CD8-positive, alpha-beta memory T cell (primary cell): ENCODE results near the gene CCDC93. TPM values are rescaled to one million over a fixed set of nuclear protein-coding genes. Genes with fewer than 3 reads are reported as not detected.
A peak's percentile ranks its signal among the peaks of the same experiment; 100 is the strongest.

Experiments
- CTCF ChIA-PET: fragments of 350-600 bp; sonication (Branson Sonifier 250); formaldehyde crosslinking; loops from one replicate; lab custom pipeline; 2021; ENCODE audit warnings: antibody characterized with exemption; lab: Charles Lee
- POLR2A ChIA-PET: fragments of 350-600 bp; sonication (Branson Sonifier 250); formaldehyde crosslinking; loops from one replicate; lab custom pipeline; 2021; ENCODE audit warnings: antibody characterized with exemption; lab: Charles Lee
- DNase-seq, 5 donors: peaks; one replicate each; pipeline versions ENCODE4 v3.0.0 to v3.0.0-alpha.2; 2020 to 2022; ENCODE audit warnings: mixed read lengths in 1 of 5
- H3K27ac ChIP-seq: one replicate; pipeline ENCODE4 v1.7.0; 2013; ENCODE audit warnings: low read depth, mild to moderate bottlenecking, low read length, moderate library complexity
- H3K27me3 ChIP-seq: 2 replicates; pipeline ENCODE4 v1.7.0; 2013; ENCODE audit warnings: low read length, mild to moderate bottlenecking; ENCODE audit not compliant: insufficient read depth, poor library complexity, severe bottlenecking
- H3K36me3 ChIP-seq: 2 replicates; pipeline ENCODE4 v1.7.0; 2013; ENCODE audit warnings: mild to moderate bottlenecking, low read length, moderate library complexity; ENCODE audit not compliant: insufficient read depth
- H3K4me1 ChIP-seq: 2 replicates; pipeline ENCODE4 v1.7.0; 2013; ENCODE audit warnings: mild to moderate bottlenecking, low read length, moderate library complexity; ENCODE audit not compliant: insufficient read depth
- H3K4me3 ChIP-seq: 2 replicates; pipeline ENCODE4 v1.7.0; 2013; ENCODE audit warnings: mild to moderate bottlenecking, low read length
- H3K9me3 ChIP-seq: 2 replicates; pipeline ENCODE4 v1.7.0; 2013; ENCODE audit warnings: mild to moderate bottlenecking, low read length
- H3K27ac Mint-ChIP-seq, 8 donors: one replicate each; pipeline ENCODE4 v1.8.0; 2020 to 2021; ENCODE audit warnings: mixed read lengths in 8 of 8, mild to moderate bottlenecking in 6 of 8, inconsistent platforms in 3 of 8, moderate library complexity in 3 of 8
- H3K27me3 Mint-ChIP-seq, 2 donors: one replicate each; pipeline ENCODE4 v1.8.0; 2020 to 2021; ENCODE audit warnings: mixed read lengths in 2 of 2, mild to moderate bottlenecking in 1 of 2, moderate library complexity in 1 of 2
- H3K36me3 Mint-ChIP-seq, 3 donors: one replicate each; pipeline ENCODE4 v1.8.0; 2020 to 2021; ENCODE audit warnings: mixed read lengths in 3 of 3, inconsistent platforms in 1 of 3, mild to moderate bottlenecking in 1 of 3
- H3K4me1 Mint-ChIP-seq, 3 donors: one replicate each; pipeline ENCODE4 v1.8.0; 2020 to 2021; ENCODE audit warnings: mixed read lengths in 3 of 3, inconsistent platforms in 1 of 3, mild to moderate bottlenecking in 1 of 3
- H3K4me3 Mint-ChIP-seq, 7 donors: one replicate each; pipeline ENCODE4 v1.8.0; 2020 to 2021; ENCODE audit warnings: mixed read lengths in 7 of 7, mild to moderate bottlenecking in 6 of 7, moderate library complexity in 4 of 7, inconsistent platforms in 2 of 7
- H3K9me3 Mint-ChIP-seq, 5 donors: one replicate each; pipeline ENCODE4 v1.8.0; 2020 to 2022; ENCODE audit warnings: mixed read lengths in 5 of 5, mild to moderate bottlenecking in 3 of 5, moderate library complexity in 2 of 5, inconsistent platforms in 1 of 5
- polyA plus RNA-seq: library from polyadenylated mRNA; unstranded; fragments of 300-500 nt; fragmentation: Illumina TruSeq; gene quantifications from one replicate; pipeline ENCODE4 v1.2.3, GENCODE V29; 2021
- total RNA-seq, 2 experiments: library from RNA; stranded (reverse); gene quantifications; one replicate each; pipeline ENCODE4 v1.2.3, GENCODE V29; 2021

CCDC93 gene
- total and polyA plus RNA-seq, 3 experiments from 2014 or later, result 8.7 to 33.5 (median 32.7) TPM

GRCh38 chr2:117945296-117945695, 68.6 kb downstream of the CCDC93 start:
- H3K27ac ChIP-seq, result no peak overlapping the region
- no peaks in the 10 kb centered on the region for H3K4me1 Mint-ChIP-seq
- no peaks in the 10 kb centered on the region for H3K4me1 ChIP-seq
- no peak overlapping the region for H3K4me3 ChIP-seq
- no peak for DNase-seq
- no peaks in the 10 kb centered on the region for H3K9me3 Mint-ChIP-seq
- ChIA-PET POLR2A (no interaction called here), CTCF (interaction anchor here (1.1 kb wide), 1 partner anchor 131 kb away, joined by 3 read pairs; the partner anchor contains the start of gene DDX18)
- H3K36me3 ChIP-seq, result peaks cover 75% of the 10 kb centered on the region
- no peaks in the 10 kb centered on the region for H3K9me3 ChIP-seq
- peaks cover 43 to 98% (median 50%) of the 10 kb centered on the region in 3 donors for H3K36me3 Mint-ChIP-seq
- H3K4me3 Mint-ChIP-seq, result no peak overlapping the region
- H3K27ac Mint-ChIP-seq, result peak overlapping the region in 4 of 8 donors; percentile 36 to 88 (median 54)
- H3K27me3 Mint-ChIP-seq, result no peaks in the 10 kb centered on the region
- H3K27me3 ChIP-seq, result no peaks in the 10 kb centered on the region

GRCh38 chr2:117944816-117945215, 69.1 kb downstream of the CCDC93 start:
- H3K4me1 Mint-ChIP-seq, result no peaks in the 10 kb centered on the region
- ChIA-PET POLR2A (no interaction called here), CTCF (interaction anchor here (1.1 kb wide), 1 partner anchor 130 kb away, joined by 3 read pairs; the partner anchor contains the start of gene DDX18)
- peaks cover 46 to 98% (median 54%) of the 10 kb centered on the region in 3 donors for H3K36me3 Mint-ChIP-seq
- peaks cover 75% of the 10 kb centered on the region for H3K36me3 ChIP-seq
- no peak overlapping the region for H3K4me3 Mint-ChIP-seq
- no peak overlapping the region for H3K27ac Mint-ChIP-seq
- H3K27ac ChIP-seq, result no peak overlapping the region
- H3K4me1 ChIP-seq, result no peaks in the 10 kb centered on the region
- H3K9me3 Mint-ChIP-seq, result no peaks in the 10 kb centered on the region
- DNase-seq, result no peak
- no peaks in the 10 kb centered on the region for H3K27me3 ChIP-seq
- H3K4me3 ChIP-seq, result no peak overlapping the region
- no peaks in the 10 kb centered on the region for H3K9me3 ChIP-seq
- no peaks in the 10 kb centered on the region for H3K27me3 Mint-ChIP-seq

DNA sequence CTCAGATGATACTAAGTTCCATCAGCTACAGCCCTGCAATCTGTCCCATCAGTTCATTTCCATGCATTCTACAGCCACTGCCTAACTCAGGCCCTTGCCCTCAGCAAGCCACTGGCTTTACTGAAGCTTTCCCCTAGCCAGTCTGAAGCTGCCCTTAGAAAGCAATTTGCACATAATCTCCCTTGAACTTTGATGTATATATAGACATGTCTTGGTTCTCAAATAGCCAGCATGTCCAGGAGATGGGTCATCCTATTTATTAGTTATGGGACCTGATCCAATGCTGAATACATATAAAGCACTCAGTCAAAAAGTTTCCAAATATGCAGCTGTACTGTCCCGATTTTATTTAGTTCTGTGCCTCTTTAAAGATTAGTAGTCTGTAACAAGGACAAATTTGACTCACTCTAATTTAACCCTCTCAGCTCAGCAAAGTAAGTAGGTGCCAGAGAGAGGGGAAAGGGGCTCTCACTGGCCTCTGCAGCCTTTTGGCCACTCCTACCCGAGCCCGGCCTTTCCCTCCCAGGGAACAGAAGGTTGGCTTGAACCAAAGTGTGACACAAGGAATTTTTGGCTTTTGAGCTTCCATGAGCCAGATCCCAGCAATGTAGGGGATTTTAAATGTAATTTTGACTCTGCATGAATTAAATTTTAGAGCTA, 70.7 kb downstream of the CCDC93 start:
- no peaks in the 10 kb centered on the region for H3K9me3 ChIP-seq
- no peaks in the 10 kb centered on the region for H3K27me3 Mint-ChIP-seq
- H3K4me3 Mint-ChIP-seq, result peak overlapping the region in 1 of 7 donors; percentile 5
- H3K36me3 Mint-ChIP-seq, result peaks cover 40 to 98% (median 56%) of the 10 kb centered on the region in 3 donors
- H3K4me1 ChIP-seq, result no peaks in the 10 kb centered on the region
- ChIA-PET POLR2A (no interaction called here), CTCF (interaction anchor here (0.9 kb wide), 1 partner anchor 60 kb away, joined by 3 read pairs; no protein-coding TSS in a partner anchor)
- H3K27ac Mint-ChIP-seq, result peak overlapping the region in 4 of 8 donors; percentile 18 to 74 (median 44)
- H3K9me3 Mint-ChIP-seq, result no peaks in the 10 kb centered on the region
- DNase-seq, result no peak
- no peaks in the 10 kb centered on the region for H3K4me1 Mint-ChIP-seq
- no peak overlapping the region for H3K4me3 ChIP-seq
- H3K36me3 ChIP-seq, result peaks cover 75% of the 10 kb centered on the region
- no peaks in the 10 kb centered on the region for H3K27me3 ChIP-seq
- no peak overlapping the region for H3K27ac ChIP-seq

GRCh38 chr2:117942551-117942950, 71.3 kb downstream of the CCDC93 start:
- ChIA-PET CTCF (no interaction called here), POLR2A (no interaction called here)
- peaks cover 77% of the 10 kb centered on the region for H3K36me3 ChIP-seq
- no peaks in the 10 kb centered on the region for H3K4me1 ChIP-seq
- Mint-ChIP-seq H3K4me1 (no peaks in the 10 kb centered on the region), H3K27ac (peak overlapping the region in 5 of 8 donors; percentile 18 to 93 (median 68)), H3K36me3 (peaks cover 36 to 98% (median 53%) of the 10 kb centered on the region in 3 donors), H3K27me3 (no peaks in the 10 kb centered on the region), H3K9me3 (no peaks in the 10 kb centered on the region), H3K4me3 (no peak overlapping the region)
- no peak overlapping the region for H3K27ac ChIP-seq
- no peaks in the 10 kb centered on the region for H3K27me3 ChIP-seq
- DNase-seq, result no peak
- no peak overlapping the region for H3K4me3 ChIP-seq
- H3K9me3 ChIP-seq, result no peaks in the 10 kb centered on the region

DNA sequence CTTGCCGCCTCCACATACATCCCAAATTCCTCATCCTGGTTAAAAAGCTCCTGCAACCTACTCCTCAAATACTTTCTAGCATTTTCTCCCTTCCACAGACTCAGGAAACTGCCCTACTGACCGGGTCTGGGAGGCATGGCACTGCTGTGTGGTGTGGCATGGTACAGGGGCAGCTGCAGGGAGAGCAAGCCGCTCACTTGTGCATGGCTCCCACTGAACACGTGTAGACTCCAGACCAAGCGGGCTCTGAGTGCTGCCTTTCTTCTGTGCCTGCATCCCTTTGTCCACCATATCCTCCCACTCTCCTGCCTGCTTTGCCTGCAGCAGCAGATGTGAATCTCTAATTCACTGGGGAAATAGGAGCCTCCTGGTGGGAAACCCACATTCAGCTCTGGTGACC, 72.2 kb downstream of the CCDC93 start:
- DNase-seq, result no peak
- Mint-ChIP-seq H3K27ac (peak overlapping the region in 1 of 8 donors; percentile 69), H3K27me3 (no peaks in the 10 kb centered on the region), H3K4me3 (no peak overlapping the region), H3K36me3 (peaks cover 34 to 99% (median 46%) of the 10 kb centered on the region in 3 donors), H3K9me3 (no peaks in the 10 kb centered on the region), H3K4me1 (no peaks in the 10 kb centered on the region)
- H3K4me3 ChIP-seq, result no peak overlapping the region
- H3K27ac ChIP-seq, result no peak overlapping the region
- H3K4me1 ChIP-seq, result no peaks in the 10 kb centered on the region
- ChIA-PET POLR2A (no interaction called here), CTCF (interaction anchor here (0.6 to 1.0 kb wide), 2 partner anchors 27 to 31 kb away, joined by 3 to 4 read pairs; no protein-coding TSS in a partner anchor)
- H3K36me3 ChIP-seq, result peaks cover 76% of the 10 kb centered on the region
- no peaks in the 10 kb centered on the region for H3K27me3 ChIP-seq
- no peaks in the 10 kb centered on the region for H3K9me3 ChIP-seq

DNA sequence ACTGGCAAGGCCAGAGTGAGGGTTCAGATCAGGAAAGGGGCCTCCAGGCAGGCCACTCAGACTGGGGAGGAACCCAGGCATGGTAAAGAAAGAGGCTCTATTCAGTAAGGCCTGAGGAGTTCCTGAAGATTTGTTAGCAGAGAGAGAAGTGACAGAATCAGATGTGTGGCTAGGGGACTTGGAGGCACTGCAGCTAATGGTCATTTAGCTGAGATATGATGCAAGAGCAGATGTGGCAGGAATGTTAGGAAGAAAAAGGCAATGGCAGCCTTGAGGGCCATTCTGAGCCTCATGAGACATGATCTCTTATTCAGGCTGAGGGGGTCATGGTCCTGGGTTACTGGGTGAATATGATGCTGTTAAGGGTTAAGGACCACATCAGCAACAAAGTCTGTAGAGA, 73.4 kb downstream of the CCDC93 start:
- no peaks in the 10 kb centered on the region for H3K9me3 Mint-ChIP-seq
- peaks cover 31 to 99% (median 41%) of the 10 kb centered on the region in 3 donors for H3K36me3 Mint-ChIP-seq
- DNase-seq, result no peak
- Histone ChIP-seq H3K27ac (no peak overlapping the region), H3K4me1 (no peaks in the 10 kb centered on the region), H3K36me3 (peaks cover 74% of the 10 kb centered on the region), H3K9me3 (no peaks in the 10 kb centered on the region), H3K4me3 (no peak overlapping the region), H3K27me3 (no peaks in the 10 kb centered on the region)
- peak overlapping the region in 2 of 8 donors; percentile 7 to 61 for H3K27ac Mint-ChIP-seq
- no peak overlapping the region for H3K4me3 Mint-ChIP-seq
- H3K27me3 Mint-ChIP-seq, result no peaks in the 10 kb centered on the region
- no peaks in the 10 kb centered on the region for H3K4me1 Mint-ChIP-seq
- ChIA-PET CTCF (interaction anchor here (1.0 kb wide), 2 partner anchors 28 to 126 kb away, joined by 3 to 4 read pairs; partner anchors contain the start of gene DDX18), POLR2A (no interaction called here)

DNA sequence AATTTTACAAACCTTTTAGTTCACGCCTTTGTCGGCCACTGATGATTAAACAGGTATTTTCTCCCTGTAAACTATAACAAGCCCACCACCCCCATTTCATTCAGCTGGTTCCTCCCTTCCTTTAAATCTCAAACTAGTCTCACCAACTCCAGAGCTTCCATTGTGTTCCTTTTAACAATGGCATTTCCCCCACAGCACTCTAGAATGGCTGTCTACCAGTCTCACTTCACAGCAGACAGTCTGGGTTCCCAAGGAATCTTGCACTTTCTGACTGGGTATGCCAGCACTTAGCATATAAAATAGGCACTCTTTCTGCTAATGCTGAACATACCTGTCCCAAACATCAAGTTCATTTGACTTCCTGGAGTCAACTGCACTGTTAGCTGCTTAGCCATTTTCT, 75.3 kb downstream of the CCDC93 start:
- CTCF ChIA-PET, result no interaction called here

DNA sequence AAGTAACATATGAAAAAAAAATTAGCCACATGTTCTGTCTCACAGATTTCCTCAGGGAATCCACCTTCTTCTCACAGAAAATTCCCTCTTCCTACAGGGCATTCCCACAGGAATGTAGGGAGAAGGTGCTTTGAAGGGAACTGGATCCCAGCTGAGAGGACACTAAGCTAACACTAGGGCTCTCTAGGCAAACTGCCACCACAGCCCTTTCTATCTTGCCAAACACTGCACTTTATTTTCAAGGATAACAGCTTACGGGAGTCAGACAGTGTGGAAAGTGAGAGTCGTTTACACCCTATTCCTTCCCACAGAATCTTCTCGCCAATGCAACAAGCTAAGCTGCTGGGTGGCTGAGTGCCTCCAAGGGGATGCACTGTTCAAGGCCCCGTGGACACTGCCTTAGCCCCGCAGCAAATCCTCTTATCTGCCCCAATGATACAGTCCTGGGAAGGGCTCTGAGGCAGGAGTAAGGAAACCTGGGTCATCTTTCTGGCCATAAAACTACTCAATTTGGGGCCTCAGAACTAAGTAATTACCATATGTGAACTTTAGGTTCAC, 76.9 kb downstream of the CCDC93 start:
- H3K4me1 ChIP-seq, result no peaks in the 10 kb centered on the region
- H3K4me3 ChIP-seq, result no peak overlapping the region
- Mint-ChIP-seq H3K4me3 (no peak overlapping the region), H3K4me1 (no peaks in the 10 kb centered on the region), H3K9me3 (no peaks in the 10 kb centered on the region), H3K36me3 (peaks cover 27 to 97% (median 48%) of the 10 kb centered on the region in 3 donors), H3K27ac (peak overlapping the region in 3 of 8 donors; percentile 13 to 95 (median 48)), H3K27me3 (no peaks in the 10 kb centered on the region)
- H3K27ac ChIP-seq, result no peak overlapping the region
- CTCF ChIA-PET, result no interaction called here
- no peaks in the 10 kb centered on the region for H3K27me3 ChIP-seq
- POLR2A ChIA-PET, result no interaction called here
- H3K9me3 ChIP-seq, result no peaks in the 10 kb centered on the region
- no peak for DNase-seq
- peaks cover 78% of the 10 kb centered on the region for H3K36me3 ChIP-seq

More for the DNA sequence above, 75.3 kb downstream of the CCDC93 start:
- Histone ChIP-seq H3K36me3 (peaks cover 71% of the 10 kb centered on the region), H3K4me1 (no peaks in the 10 kb centered on the region), H3K9me3 (no peaks in the 10 kb centered on the region), H3K27me3 (no peaks in the 10 kb centered on the region), H3K27ac (no peak overlapping the region), H3K4me3 (no peak overlapping the region)
- Mint-ChIP-seq H3K27me3 (no peaks in the 10 kb centered on the region), H3K4me1 (no peaks in the 10 kb centered on the region), H3K4me3 (no peak overlapping the region), H3K36me3 (peaks cover 35 to 97% (median 47%) of the 10 kb centered on the region in 3 donors), H3K9me3 (no peaks in the 10 kb centered on the region), H3K27ac (peak overlapping the region in 5 of 8 donors; percentile 6 to 72 (median 58))
- POLR2A ChIA-PET, result no interaction called here
- no peak for DNase-seq
